ENCODE results near the gene KCNAB1.

- TF ChIP-seq CTCF (conservative IDR thresholded peaks at IDR 0.05 in 1 of 2, IDR thresholded peaks at IDR 0.05 in 1 of 2; ENCODE audit: low read depth in 1 of 2, low read length in 2 of 2) = no peak
- no peak for TF ChIP-seq EZH2 (IDR thresholded peaks at IDR 0.05; ENCODE audit: low read length, missing control alignments)
Measured at GRCh38 chr3:156533205-156533604, 412.8 kb downstream of the KCNAB1 start.

All from fibroblast of lung (primary cell).